MM.1S (cell line): ENCODE measurements around the gene PSMB8.

Experiments
- EZH2 ChIP-seq: fragments of 300-600 bp; sonication (generic); optimal IDR thresholded peaks from 2 replicates; pipeline ENCODE3; 2017; ENCODE audit warnings: low read depth, mild to moderate bottlenecking, antibody characterized with exemption, low read length, mixed read lengths
- TF ChIP-seq, protein P1 (sequence below): fragments of 300-600 bp; sonication (generic); IDR thresholded peaks from 2 replicates; pipeline ENCODE4 v1.5.1; 2016; ENCODE audit warnings: antibody characterized with exemption, low read length, mixed read lengths

DNA sequence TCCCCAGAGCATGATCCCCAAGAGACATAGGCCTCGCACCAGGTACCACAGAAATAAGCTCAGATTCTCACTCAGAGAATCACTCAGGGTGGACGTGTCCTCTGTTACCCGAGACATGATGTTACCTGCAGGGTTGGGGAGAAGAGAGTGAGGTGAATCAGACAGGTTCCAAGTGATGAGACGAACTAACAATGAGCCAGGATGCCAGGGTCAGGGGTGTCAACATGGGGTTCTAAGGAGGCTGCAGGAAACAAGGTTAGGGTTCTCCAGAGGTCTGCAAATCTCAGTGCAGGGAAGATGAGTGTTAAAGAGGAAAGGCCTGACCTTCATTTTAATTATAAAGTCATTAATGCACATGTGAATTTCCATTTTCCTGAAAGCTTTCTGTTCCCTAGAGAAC lies 7.2 kb upstream of the PSMB8 start:
- TF ChIP-seq, protein P1, sequence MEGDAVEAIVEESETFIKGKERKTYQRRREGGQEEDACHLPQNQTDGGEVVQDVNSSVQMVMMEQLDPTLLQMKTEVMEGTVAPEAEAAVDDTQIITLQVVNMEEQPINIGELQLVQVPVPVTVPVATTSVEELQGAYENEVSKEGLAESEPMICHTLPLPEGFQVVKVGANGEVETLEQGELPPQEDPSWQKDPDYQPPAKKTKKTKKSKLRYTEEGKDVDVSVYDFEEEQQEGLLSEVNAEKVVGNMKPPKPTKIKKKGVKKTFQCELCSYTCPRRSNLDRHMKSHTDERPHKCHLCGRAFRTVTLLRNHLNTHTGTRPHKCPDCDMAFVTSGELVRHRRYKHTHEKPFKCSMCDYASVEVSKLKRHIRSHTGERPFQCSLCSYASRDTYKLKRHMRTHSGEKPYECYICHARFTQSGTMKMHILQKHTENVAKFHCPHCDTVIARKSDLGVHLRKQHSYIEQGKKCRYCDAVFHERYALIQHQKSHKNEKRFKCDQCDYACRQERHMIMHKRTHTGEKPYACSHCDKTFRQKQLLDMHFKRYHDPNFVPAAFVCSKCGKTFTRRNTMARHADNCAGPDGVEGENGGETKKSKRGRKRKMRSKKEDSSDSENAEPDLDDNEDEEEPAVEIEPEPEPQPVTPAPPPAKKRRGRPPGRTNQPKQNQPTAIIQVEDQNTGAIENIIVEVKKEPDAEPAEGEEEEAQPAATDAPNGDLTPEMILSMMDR, result no peak
- TF ChIP-seq EZH2, result no peak
